Ovary (tissue), 9 donors: ENCODE data around the gene CCNB1. TPM values are rescaled to one million over a fixed set of nuclear protein-coding genes. Genes with fewer than 3 reads are reported as not detected.
"Not testable (repeated sequence)": the region's sequence is repeated elsewhere in the genome, so short reads cannot be mapped to it uniquely, and the experiment has no call there.

Experiments
- DNase-seq, 5 donors: peaks; one replicate each; pipeline ENCODE4 v3.0.0-alpha.2; 2019 to 2020
- H3K27ac ChIP-seq, 2 donors: fragments of 200-600 bp; one replicate each; pipeline versions ENCODE4 v1.5.1 to v1.8.0; 2019 to 2022
- H3K27me3 ChIP-seq: fragments of 200-600 bp; one replicate; pipeline ENCODE4 v1.8.0; 2022
- H3K36me3 ChIP-seq: fragments of 200-600 bp; sonication (generic); one replicate; pipeline ENCODE4 v1.5.1; 2019
- H3K4me1 ChIP-seq: one replicate; pipeline ENCODE4 v1.8.1; 2013; ENCODE audit warnings: mild to moderate bottlenecking, moderate library complexity; ENCODE audit not compliant: insufficient read depth
- H3K4me3 ChIP-seq: fragments of 200-600 bp; sonication (generic); one replicate; pipeline ENCODE4 v1.5.1; 2017
- H3K9me3 ChIP-seq, 2 donors: fragments of 200-600 bp in 1 of 2; sonication (generic) in 1 of 2; one replicate each; pipeline versions ENCODE4 v1.5.1 to v1.8.1; 2013 to 2019; ENCODE audit warnings: mild to moderate bottlenecking in 1 of 2, moderate library complexity in 1 of 2
- CTCF ChIP-seq, 3 donors: fragments of 450-650 bp in 2 of 3; fragments of 200-600 bp in 1 of 3; IDR thresholded peaks; one replicate each; pipeline versions ENCODE4 v1.5.1 to v1.8.0; 2016 to 2022; ENCODE audit warnings: antibody characterized with exemption in 3 of 3, mild to moderate bottlenecking in 1 of 3
- EP300 ChIP-seq: sonication (generic); formaldehyde crosslinking; IDR thresholded peaks from one replicate; pipeline ENCODE4 v1.6.1; 2017; ENCODE audit warnings: antibody characterized with exemption
- POLR2A ChIP-seq: fragments of 450-650 bp; IDR thresholded peaks from one replicate; pipeline ENCODE4 v1.6.1; 2017; ENCODE audit warnings: antibody characterized with exemption, mild to moderate bottlenecking, moderate library complexity
- WGBS, 3 donors: extraction: QIAGEN DNeasy Blood & Tissue Kit in 1 of 3; methylation state at CpG; one replicate each; pipeline versions ENCODE4 v1.1.5 to v1.1.7; 2013 to 2017; 5-methylcytosine and 5-hydroxymethylcytosine counted together
- intact Hi-C, 4 donors: fragments of 100-400 bp; cut with DNase I; formaldehyde crosslinking; loops; one replicate each; pipeline versions ENCODE4 v1.11.0 to v1.15.1; 2022 to 2023
- polyA plus RNA-seq, 2 donors: library from polyadenylated mRNA; stranded (reverse); fragments of 200-250 nt in 1 of 2; fragments of 350-450 nt in 1 of 2; fragmentation: Illumina TruSeq in 1 of 2; extraction: RNeasy Lipid Tissue Mini Kit (QIAGEN cat#74804) in 1 of 2; gene quantifications; one replicate each; pipeline ENCODE4 v1.2.3, GENCODE V29; 2013 to 2014
- total RNA-seq, 7 donors: library from RNA; depleted of rRNA in 2 of 7; stranded (reverse); fragments of >200 nt in 2 of 7; fragmentation: NEBNext Ultra II Directional in 3 of 7; extraction: Animal tissue kit (Norgen Biotek cat#: 25700) in 3 of 7; gene quantifications; one replicate each; pipeline versions ENCODE4 v1.1.0 to v1.2.4, GENCODE V29; 2016 to 2023
- donor health status: DM: no; HTN: no; CAD: no; lungs with moderate emphysema.
- donor health status: DM: no; HTN: no; CAD: no.
- donor health status: Bipolar disorder and iron deficiency.
- donor health status: DM: yes; HTN: yes; CAD: no.
- donor health status: DM: no; HTN: no; CAD: no.
- donor health status: DM: yes; HTN: yes; CAD: no.

Gene CCNB1
- total and polyA plus RNA-seq, 9 donors, result 3.5 to 13.9 (median 6.7) TPM

GRCh38 chr5:69134126-69134525 lies 32.8 kb upstream of the CCNB1 start:
- Histone ChIP-seq H3K27ac (no peak overlapping the region), H3K4me1 (no peaks in the 10 kb centered on the region), H3K4me3 (no peak overlapping the region), H3K9me3 (no peaks in the 10 kb centered on the region), H3K27me3 (no peaks in the 10 kb centered on the region), H3K36me3 (no peaks in the 10 kb centered on the region)
- TF ChIP-seq CTCF (IDR thresholded peaks at IDR 0.05), result no peak
- no peak for TF ChIP-seq EP300
- TF ChIP-seq POLR2A, result no peak
- 69 to 74% (median 69%) methylated on average over 7 of the region's 7 CpGs for WGBS, 3 donors
- no peak for DNase-seq
- intact Hi-C loops, result no loop called here

DNA sequence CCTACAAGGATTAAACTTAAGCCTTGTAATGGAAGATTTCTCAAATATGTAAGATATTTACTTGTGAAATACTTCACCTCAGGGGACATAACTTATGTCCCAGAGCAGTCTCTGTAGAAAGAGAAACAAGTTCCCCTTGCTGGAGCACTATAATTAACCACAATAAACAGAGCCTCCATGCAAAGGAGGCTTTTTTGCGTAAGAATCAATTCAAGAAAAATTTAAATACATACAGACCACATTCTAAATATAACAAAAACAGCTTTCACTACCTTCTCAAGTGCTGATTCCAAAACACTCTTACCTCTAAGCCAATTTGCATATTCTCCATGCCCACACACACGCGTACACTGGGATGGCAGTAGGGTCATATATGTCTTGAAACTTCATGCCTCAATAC lies 30.7 kb upstream of the CCNB1 start:
- intact Hi-C loops, result no loop called here
- no peak overlapping the region for H3K27ac ChIP-seq
- no peak for DNase-seq
- no peaks in the 10 kb centered on the region for H3K36me3 ChIP-seq
- no peak overlapping the region for H3K4me3 ChIP-seq
- no peaks in the 10 kb centered on the region for H3K4me1 ChIP-seq
- WGBS, 3 donors, result 92 to 96% (median 94%) methylated on average over 3 of the region's 3 CpGs
- TF ChIP-seq POLR2A (no peak), CTCF (IDR thresholded peaks at IDR 0.05) (no peak), EP300 (no peak)
- no peaks in the 10 kb centered on the region for H3K27me3 ChIP-seq
- H3K9me3 ChIP-seq, result no peaks in the 10 kb centered on the region

DNA sequence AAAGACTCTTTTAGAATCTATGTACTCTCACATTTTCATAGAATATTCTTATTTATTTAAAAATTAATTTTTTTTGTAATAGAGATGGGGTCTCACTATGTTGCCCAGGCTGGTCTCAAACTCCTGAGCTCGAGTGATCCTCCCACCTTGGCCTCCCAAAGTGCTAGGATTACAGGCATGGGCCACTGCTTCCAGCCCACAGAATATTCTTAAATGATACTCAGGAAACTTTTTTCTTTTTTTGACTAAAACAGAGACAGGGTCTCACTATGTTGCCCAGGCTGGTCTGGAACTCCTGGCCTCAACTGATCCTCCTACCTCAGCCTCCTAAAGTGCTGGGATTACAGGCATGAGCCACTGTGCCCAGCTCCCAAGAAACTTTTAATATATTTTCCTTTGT lies 29.7 kb upstream of the CCNB1 start:
- H3K27ac ChIP-seq, DNase-seq, H3K27me3 ChIP-seq, H3K9me3 ChIP-seq, H3K36me3 ChIP-seq, H3K4me1 ChIP-seq, H3K4me3 ChIP-seq, intact Hi-C loops: not testable (repeated sequence)
- WGBS, 3 donors, result 92 to 100% (median 100%) methylated on average over 1 of the region's 1 CpG

GRCh38 chr5:69137807-69138206 lies 29.1 kb upstream of the CCNB1 start:
- whole genome bisulfite sequencing, 3 donors, result 96 to 97% (median 97%) methylated on average over 5 of the region's 5 CpGs

GRCh38 chr5:69138766-69139165 lies 28.2 kb upstream of the CCNB1 start:
- 65 to 74% (median 71%) methylated on average over 1 of the region's 1 CpG for WGBS, 3 donors
- Histone ChIP-seq H3K27me3 (no peaks in the 10 kb centered on the region), H3K4me1 (no peaks in the 10 kb centered on the region), H3K36me3 (no peaks in the 10 kb centered on the region), H3K4me3 (no peak overlapping the region), H3K27ac (no peak overlapping the region), H3K9me3 (no peaks in the 10 kb centered on the region)
- DNase-seq, result no peak
- no peak for TF ChIP-seq POLR2A
- no peak for TF ChIP-seq EP300
- TF ChIP-seq CTCF (IDR thresholded peaks at IDR 0.05), result no peak
- intact Hi-C loops, result no loop called here

More at GRCh38 chr5:69137807-69138206, 29.1 kb upstream of the CCNB1 start:
- Histone ChIP-seq H3K27me3 (no peaks in the 10 kb centered on the region), H3K36me3 (no peaks in the 10 kb centered on the region), H3K9me3 (no peaks in the 10 kb centered on the region), H3K27ac (no peak overlapping the region), H3K4me3 (no peak overlapping the region), H3K4me1 (no peaks in the 10 kb centered on the region)
- intact Hi-C loops, result no loop called here
- no peak for TF ChIP-seq CTCF (IDR thresholded peaks at IDR 0.05)
- no peak for TF ChIP-seq POLR2A
- no peak for TF ChIP-seq EP300
- no peak for DNase-seq

DNA sequence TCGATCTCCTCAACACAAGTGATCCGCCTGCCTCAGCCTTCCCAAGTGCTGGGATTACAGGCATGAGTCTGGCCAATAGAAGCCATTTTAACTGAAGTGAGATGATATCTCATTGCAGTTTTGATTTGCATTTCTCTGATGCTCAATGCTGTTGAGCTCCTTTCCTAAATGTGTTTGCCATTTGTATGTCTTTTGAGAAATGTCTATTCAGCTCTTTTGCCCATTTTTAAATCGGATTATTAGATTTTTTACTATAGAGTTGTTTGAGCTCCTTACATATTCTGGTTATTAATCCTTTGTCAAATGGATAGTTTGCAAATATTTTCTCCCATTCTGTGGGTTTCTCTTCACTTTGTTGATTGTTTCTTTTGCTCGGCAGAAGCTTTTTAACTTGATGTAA lies 26.7 kb upstream of the CCNB1 start:
- H3K36me3 ChIP-seq, H3K9me3 ChIP-seq, intact Hi-C loops, H3K4me1 ChIP-seq, H3K4me3 ChIP-seq, H3K27me3 ChIP-seq, H3K27ac ChIP-seq, DNase-seq: not testable (repeated sequence)
- whole genome bisulfite sequencing, 3 donors, result 90 to 98% (median 94%) methylated on average over 4 of the region's 4 CpGs
